ENCODE measurements around the gene KREMEN1. TPM values are rescaled to one million over a fixed set of nuclear protein-coding genes. Genes with fewer than 3 reads are reported as not detected.

KREMEN1 gene
- total and polyA plus RNA-seq, 12 donors = 4.3 to 58.7 (median 27.8) TPM

- TF ChIP-seq POLR2A (IDR thresholded peaks at IDR 0.05) (no peak), CTCF (IDR thresholded peaks at IDR 0.05) (no peak)
- Histone ChIP-seq H3K27ac (no peak overlapping the region), H3K9me3 (replicated peaks in 1 of 3) (no peaks in the 10 kb centered on the region), H3K36me3 (replicated peaks in 1 of 2) (peaks cover 0 to 46% of the 10 kb centered on the region in 2 donors), H3K4me1 (replicated peaks in 1 of 2) (peaks cover under 1 to 4% of the 10 kb centered on the region in 2 donors), H3K4me3 (no peak overlapping the region), H3K27me3 (no peaks in the 10 kb centered on the region)
- intact Hi-C loops (cut with DNase I) = no loop called here
- no peak for DNase-seq
- 85 to 89% (median 88%) methylated on average over 25 to 38 of the region's 38 CpGs; no CpG with 5 or more reads in 1 of the 4 donors for WGBS, 4 donors
These were observed 23.1 kb upstream of the KREMEN1 start for GRCh38 chr22:29049655-29050263.

GRCh38 chr22:29050457-29050856 is 22.4 kb upstream of the KREMEN1 start:
- no peak for TF ChIP-seq CTCF (IDR thresholded peaks at IDR 0.05)
- TF ChIP-seq POLR2A (IDR thresholded peaks at IDR 0.05) = no peak
- Histone ChIP-seq H3K4me3 (no peak overlapping the region), H3K27ac (no peak overlapping the region), H3K27me3 (no peaks in the 10 kb centered on the region), H3K4me1 (replicated peaks in 1 of 2) (no peaks in the 10 kb centered on the region), H3K9me3 (replicated peaks in 1 of 3) (no peaks in the 10 kb centered on the region), H3K36me3 (replicated peaks in 1 of 2) (peaks cover 0 to 46% of the 10 kb centered on the region in 2 donors)
- no peak for DNase-seq
- 87 to 90% (median 88%) methylated on average over 17 to 24 of the region's 24 CpGs; no CpG with 5 or more reads in 1 of the 4 donors for whole genome bisulfite sequencing, 4 donors
- intact Hi-C loops (cut with DNase I) = no loop called here

- no peaks in the 10 kb centered on the region for H3K4me1 ChIP-seq (replicated peaks in 1 of 2)
- intact Hi-C loops (cut with DNase I) = no loop called here
- H3K27ac ChIP-seq = no peak overlapping the region
- H3K36me3 ChIP-seq (replicated peaks in 1 of 2) = peaks cover 0 to 25% of the 10 kb centered on the region in 2 donors
- no peak for DNase-seq
- no peaks in the 10 kb centered on the region for H3K27me3 ChIP-seq
- no peak overlapping the region for H3K4me3 ChIP-seq
- H3K9me3 ChIP-seq (replicated peaks in 1 of 3) = no peaks in the 10 kb centered on the region
- 91 to 100% (median 95%) methylated on average over 8 of the region's 8 CpGs for WGBS, 4 donors
- TF ChIP-seq POLR2A (IDR thresholded peaks at IDR 0.05) = no peak
- no peak for TF ChIP-seq CTCF (IDR thresholded peaks at IDR 0.05)
These were observed 19.7 kb upstream of the KREMEN1 start for GRCh38 chr22:29053048-29053702.

GRCh38 chr22:29054251-29054767 is 18.5 kb upstream of the KREMEN1 start:
- Histone ChIP-seq H3K27ac (no peak overlapping the region), H3K4me1 (replicated peaks in 1 of 2) (peaks cover 0 to 4% of the 10 kb centered on the region in 2 donors), H3K36me3 (replicated peaks in 1 of 2) (peaks cover 0 to 14% of the 10 kb centered on the region in 2 donors), H3K27me3 (no peaks in the 10 kb centered on the region), H3K4me3 (no peak overlapping the region), H3K9me3 (replicated peaks in 1 of 3) (no peaks in the 10 kb centered on the region)
- DNase-seq = no peak
- intact Hi-C loops (cut with DNase I) = no loop called here
- no peak for TF ChIP-seq CTCF (IDR thresholded peaks at IDR 0.05)
- TF ChIP-seq POLR2A (IDR thresholded peaks at IDR 0.05) = no peak
- 71 to 76% (median 73%) methylated on average over 5 to 10 of the region's 10 CpGs for WGBS, 4 donors
